ENCODE measurements around the gene MRPL18. TPM values are rescaled to one million over a fixed set of nuclear protein-coding genes. Genes with fewer than 3 reads are reported as not detected.

Gene MRPL18
- total RNA-seq, 4 donors from 2014 or later: 34.3 to 81.0 (median 44.1) TPM

DNA sequence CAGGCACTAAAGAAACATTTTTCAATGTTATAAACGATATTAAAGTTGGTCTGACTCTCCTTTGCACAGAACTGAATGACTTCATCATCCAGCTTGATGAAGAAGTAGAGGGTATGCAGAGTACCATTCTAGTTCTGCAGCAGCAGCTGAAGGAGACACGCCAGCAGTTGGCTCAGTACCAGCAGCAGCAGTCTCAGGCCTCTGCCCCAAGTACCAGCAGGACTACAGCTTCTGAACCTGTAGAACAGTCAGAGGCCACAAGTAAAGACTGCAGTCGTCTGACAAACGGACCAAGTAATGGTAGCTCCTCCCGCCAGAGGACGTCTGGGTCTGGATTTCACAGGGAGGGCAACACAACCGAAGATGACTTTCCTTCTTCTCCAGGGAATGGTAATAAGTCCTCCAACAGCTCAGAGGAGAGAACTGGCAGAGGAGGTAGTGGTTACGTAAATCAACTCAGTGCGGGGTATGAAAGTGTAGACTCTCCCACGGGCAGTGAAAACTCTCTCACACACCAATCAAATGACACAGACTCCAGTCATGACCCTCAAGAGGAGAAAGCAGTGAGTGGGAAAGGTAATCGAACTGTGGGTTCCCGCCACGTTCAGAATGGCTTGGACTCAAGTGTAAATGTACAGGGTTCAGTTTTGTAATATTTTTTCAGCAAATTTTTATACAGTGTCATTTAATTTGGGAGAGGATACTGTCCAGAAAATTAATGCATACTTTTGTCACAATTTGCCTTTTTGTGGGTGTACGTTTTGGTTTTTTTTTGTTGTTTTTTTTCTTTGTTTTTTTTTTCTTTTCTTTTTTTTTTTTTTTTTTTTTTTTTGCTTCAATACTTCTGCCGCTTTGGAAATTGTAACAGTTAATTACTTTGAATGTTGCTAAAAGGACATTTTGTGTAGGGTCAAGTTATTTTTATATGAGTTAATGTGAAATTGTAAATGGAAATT, 35.0 kb upstream of the MRPL18 start:
- no peak for TF ChIP-seq CTCF (IDR thresholded peaks at IDR 0.05; ENCODE audit: low read depth)

DNA sequence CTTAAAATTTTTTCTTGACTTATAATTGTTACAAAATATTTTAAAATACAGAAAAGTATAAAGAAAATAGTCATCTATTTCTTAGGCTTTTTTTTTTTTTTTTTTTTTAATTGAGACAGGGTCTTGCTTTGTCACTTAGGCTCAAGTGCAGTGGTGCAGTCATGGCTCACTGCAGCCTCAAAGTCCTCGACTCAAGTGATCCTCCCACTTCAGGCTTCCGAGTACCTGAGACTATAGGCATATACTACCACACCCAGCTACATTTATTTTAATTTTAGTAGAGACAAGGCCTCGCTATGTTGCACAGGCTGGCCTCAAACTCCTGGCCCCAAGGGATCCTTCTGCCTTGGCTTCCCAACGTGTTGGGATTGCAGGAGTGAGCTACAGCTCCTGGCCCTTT, 33.8 kb upstream of the MRPL18 start:
- no peak for TF ChIP-seq CTCF (IDR thresholded peaks at IDR 0.05; ENCODE audit: low read depth)

DNA sequence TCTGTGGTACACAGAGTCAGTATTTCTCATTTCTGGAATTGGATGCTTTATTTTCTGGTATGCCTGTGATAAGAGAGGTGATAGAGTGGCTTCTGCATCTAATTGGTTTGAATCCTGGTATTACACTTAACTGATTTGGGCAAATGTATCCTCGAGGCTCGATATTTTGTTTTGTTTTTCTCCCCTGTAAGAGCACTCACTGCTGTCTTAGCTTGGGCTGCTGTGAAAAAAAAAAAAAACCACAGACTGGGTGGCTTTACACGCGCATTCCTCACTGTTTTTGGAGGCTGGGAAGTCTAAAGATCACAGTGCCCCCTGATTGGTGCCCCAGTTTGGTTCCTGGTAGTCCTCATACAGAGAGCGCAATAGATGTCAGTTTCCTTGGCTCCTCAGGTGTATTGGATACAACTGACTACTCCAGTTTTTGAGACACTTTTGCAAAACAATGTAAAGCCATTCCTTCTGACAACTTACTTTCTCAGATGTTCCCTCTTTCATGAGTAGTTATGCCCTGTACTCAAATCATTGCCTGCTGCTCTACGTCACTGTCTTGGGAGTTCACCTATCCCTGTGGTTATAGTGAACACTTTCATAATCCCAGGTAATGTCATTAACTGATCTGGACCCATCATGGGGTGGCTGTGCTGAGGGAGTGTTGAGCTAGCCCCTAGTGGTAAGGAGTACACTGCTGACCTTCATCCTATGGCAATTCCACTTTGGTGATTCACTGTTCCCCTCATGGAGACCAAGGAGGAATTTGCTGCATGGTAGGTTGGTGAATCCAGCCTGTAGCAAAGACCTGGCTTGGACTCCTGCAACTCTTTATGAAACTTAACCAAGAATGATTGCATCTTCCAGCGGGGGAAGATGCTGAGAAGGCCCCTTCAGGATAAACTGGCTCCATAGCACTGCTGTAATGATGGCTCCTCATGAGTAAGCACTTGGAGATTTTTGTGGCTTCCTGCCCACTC, 32.0 kb upstream of the MRPL18 start:
- no peak for TF ChIP-seq CTCF (IDR thresholded peaks at IDR 0.05; ENCODE audit: low read depth)

DNA sequence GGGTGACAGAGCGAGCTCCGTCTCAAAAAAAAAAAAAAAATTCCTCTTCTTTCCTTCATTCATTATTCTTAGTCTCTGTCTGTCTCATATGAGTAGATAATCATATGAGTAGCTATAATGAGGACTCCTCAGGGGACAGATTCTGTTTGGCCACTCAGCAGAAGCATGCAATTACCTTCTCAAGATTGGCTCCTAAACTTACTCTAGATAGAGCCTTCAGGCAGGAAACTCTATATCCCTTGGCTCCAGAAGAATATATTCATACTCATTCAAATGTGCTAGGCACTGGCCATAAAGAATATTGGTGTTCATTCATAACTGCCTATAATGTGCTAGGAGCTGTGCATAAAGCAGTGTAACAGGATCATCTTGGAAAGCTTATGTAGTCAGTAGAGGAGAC, 30.6 kb upstream of the MRPL18 start:
- TF ChIP-seq CTCF (IDR thresholded peaks at IDR 0.05; ENCODE audit: low read depth): no peak

DNA sequence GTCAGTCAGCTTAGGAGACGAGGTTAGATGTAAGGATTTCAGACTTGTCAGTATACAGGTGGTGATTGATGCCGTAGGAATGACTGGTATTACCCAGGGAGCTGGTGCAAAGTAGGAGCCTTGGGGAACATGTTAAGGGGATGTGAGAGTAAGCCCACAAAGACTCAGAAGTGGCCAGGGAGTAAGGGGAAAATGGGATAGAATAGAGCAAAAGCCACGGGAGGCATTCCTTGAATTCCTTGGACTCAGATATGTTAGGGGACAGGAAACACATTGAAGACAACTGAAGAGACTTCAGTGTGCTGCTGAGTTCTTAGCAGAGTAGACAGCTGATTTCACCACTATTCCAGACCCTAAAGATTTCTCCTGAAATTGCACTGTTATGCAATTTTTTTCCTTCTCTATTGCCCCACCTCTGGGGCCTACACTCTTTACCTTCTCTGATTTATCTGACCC, 29.6 kb upstream of the MRPL18 start:
- TF ChIP-seq CTCF (IDR thresholded peaks at IDR 0.05; ENCODE audit: low read depth): no peak

DNA sequence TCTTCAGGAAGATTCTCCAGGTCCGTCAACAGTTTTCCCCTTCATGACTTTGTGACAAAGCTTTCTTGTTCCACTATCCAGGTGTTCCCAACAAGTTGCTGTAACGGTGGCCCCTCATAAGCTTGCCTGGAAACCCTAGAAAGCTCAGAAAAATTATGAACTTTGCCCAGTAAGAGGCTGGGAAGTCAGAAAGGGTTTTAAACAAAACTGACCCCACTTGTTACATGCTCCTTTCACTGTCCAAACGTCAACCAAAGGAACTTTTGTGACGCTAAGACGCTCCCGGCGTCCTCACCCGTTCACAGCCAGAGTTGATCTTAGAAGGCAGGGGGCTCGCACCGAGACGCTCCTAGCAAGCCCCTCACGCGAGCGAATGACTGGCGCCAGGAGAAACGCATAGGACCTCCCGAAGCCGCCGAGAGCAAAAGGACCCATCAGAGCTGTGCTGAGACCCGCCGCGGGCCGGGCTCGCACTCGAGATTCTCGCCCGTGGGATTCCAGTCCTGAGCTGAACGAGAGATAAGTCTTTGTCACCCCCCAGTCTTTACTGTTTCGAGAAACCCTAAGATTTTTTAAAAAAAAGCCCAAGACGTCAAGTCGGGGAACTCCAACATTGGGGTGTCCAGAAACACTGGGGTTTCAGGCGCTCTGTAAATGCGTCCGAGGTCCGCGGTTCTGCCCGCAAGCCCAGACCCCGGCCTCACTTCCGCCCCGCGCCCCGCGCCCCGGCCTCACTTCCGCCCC, 29.0 kb upstream of the MRPL18 start:
- no peak for TF ChIP-seq CTCF (IDR thresholded peaks at IDR 0.05; ENCODE audit: low read depth)
